ENCODE results near the gene LDLRAD3.

The LDLRAD3 gene

GRCh38 chr11:35924811-35925210 is 19.1 kb upstream of the LDLRAD3 start:
- H4K20me1 ChIP-seq = no peaks in the 10 kb centered on the region
- H3K4me1 ChIP-seq = peaks cover 7% of the 10 kb centered on the region
- no peak overlapping the region for H3K27ac ChIP-seq
- no peaks in the 10 kb centered on the region for H3K36me3 ChIP-seq
- H3K9ac ChIP-seq = no peak overlapping the region
- no peak for TF ChIP-seq Cebpa-rat (IDR thresholded peaks at IDR 0.05)
- no peak overlapping the region for H3K4me2 ChIP-seq
- H3K27me3 ChIP-seq = no peaks in the 10 kb centered on the region
- H3K9me3 ChIP-seq = no peaks in the 10 kb centered on the region
- H3K4me3 ChIP-seq = no peak overlapping the region

GRCh38 chr11:35927104-35927503 is 16.8 kb upstream of the LDLRAD3 start:
- Histone ChIP-seq H3K27me3 (no peaks in the 10 kb centered on the region), H3K4me3 (no peak overlapping the region), H3K27ac (no peak overlapping the region), H3K9me3 (peaks cover 2% of the 10 kb centered on the region; the same call in 1 of the 2 replicates), H4K20me1 (no peaks in the 10 kb centered on the region), H3K9ac (no peak overlapping the region), H3K36me3 (no peaks in the 10 kb centered on the region), H3K4me2 (peak overlapping the region; percentile 30; the same call in 1 of the 2 replicates), H3K4me1 (peaks cover 7% of the 10 kb centered on the region)
- no peak for TF ChIP-seq Cebpa-rat (IDR thresholded peaks at IDR 0.05)

GRCh38 chr11:35927682-35928081 is 16.2 kb upstream of the LDLRAD3 start:
- Histone ChIP-seq H3K4me1 (peaks cover 8% of the 10 kb centered on the region), H4K20me1 (no peaks in the 10 kb centered on the region), H3K27me3 (no peaks in the 10 kb centered on the region), H3K36me3 (no peaks in the 10 kb centered on the region), H3K4me2 (peak overlapping the region; percentile 30; the same call in 1 of the 2 replicates), H3K9me3 (peaks cover 4% of the 10 kb centered on the region; the same call in 1 of the 2 replicates), H3K4me3 (no peak overlapping the region), H3K9ac (no peak overlapping the region), H3K27ac (no peak overlapping the region)
- TF ChIP-seq Cebpa-rat (IDR thresholded peaks at IDR 0.05) = peak; percentile 76; the same call in 1 of the 2 replicates

GRCh38 chr11:35928688-35929395 is 15.0 kb upstream of the LDLRAD3 start:
- no peak overlapping the region for H3K9ac ChIP-seq

GRCh38 chr11:35930466-35930865 is 13.4 kb upstream of the LDLRAD3 start:
- Histone ChIP-seq H4K20me1 (no peaks in the 10 kb centered on the region), H3K4me1 (peaks cover 11% of the 10 kb centered on the region), H3K4me2 (no peak overlapping the region), H3K27ac (no peak overlapping the region), H3K27me3 (no peaks in the 10 kb centered on the region), H3K9me3 (peaks cover 4% of the 10 kb centered on the region; the same call in 1 of the 2 replicates), H3K36me3 (no peaks in the 10 kb centered on the region), H3K4me3 (no peak overlapping the region), H3K9ac (no peak overlapping the region)
- no peak for TF ChIP-seq Cebpa-rat (IDR thresholded peaks at IDR 0.05)

More at GRCh38 chr11:35928688-35929395, 15.0 kb upstream of the LDLRAD3 start:
- no peak for TF ChIP-seq Cebpa-rat (IDR thresholded peaks at IDR 0.05)
- H3K4me3 ChIP-seq = no peak overlapping the region
- peaks cover 11% of the 10 kb centered on the region for H3K4me1 ChIP-seq
- no peaks in the 10 kb centered on the region for H3K27me3 ChIP-seq
- peaks cover 4% of the 10 kb centered on the region; the same call in 1 of the 2 replicates for H3K9me3 ChIP-seq
- no peak overlapping the region for H3K27ac ChIP-seq
- H3K36me3 ChIP-seq = no peaks in the 10 kb centered on the region
- no peak overlapping the region for H3K4me2 ChIP-seq
- H4K20me1 ChIP-seq = no peaks in the 10 kb centered on the region

GRCh38 chr11:35932121-35932520 is 11.7 kb upstream of the LDLRAD3 start:
- H3K9ac ChIP-seq = no peak overlapping the region
- H3K9me3 ChIP-seq = peaks cover 4% of the 10 kb centered on the region; the same call in 1 of the 2 replicates
- no peaks in the 10 kb centered on the region for H4K20me1 ChIP-seq
- H3K27me3 ChIP-seq = no peaks in the 10 kb centered on the region
- H3K4me3 ChIP-seq = no peak overlapping the region
- H3K36me3 ChIP-seq = no peaks in the 10 kb centered on the region
- TF ChIP-seq Cebpa-rat (IDR thresholded peaks at IDR 0.05) = no peak
- H3K4me2 ChIP-seq = no peak overlapping the region
- H3K4me1 ChIP-seq = peaks cover 11% of the 10 kb centered on the region
- no peak overlapping the region for H3K27ac ChIP-seq

GRCh38 chr11:35932681-35933319 is 11.1 kb upstream of the LDLRAD3 start:
- H3K27ac ChIP-seq = no peak overlapping the region
- no peak overlapping the region for H3K9ac ChIP-seq
- TF ChIP-seq Cebpa-rat (IDR thresholded peaks at IDR 0.05) = no peak
- H3K4me1 ChIP-seq = peaks cover 6% of the 10 kb centered on the region
- H3K4me2 ChIP-seq = no peak overlapping the region
- H3K4me3 ChIP-seq = no peak overlapping the region
- H3K9me3 ChIP-seq = peaks cover 4% of the 10 kb centered on the region; the same call in 1 of the 2 replicates
- no peaks in the 10 kb centered on the region for H3K27me3 ChIP-seq
- H4K20me1 ChIP-seq = no peaks in the 10 kb centered on the region
- no peaks in the 10 kb centered on the region for H3K36me3 ChIP-seq

- Histone ChIP-seq H3K36me3 (no peaks in the 10 kb centered on the region), H3K4me1 (0 out of 2 replicates have a peak, but pooled peaks cover 4% of the 10 kb centered on the region), H4K20me1 (no peaks in the 10 kb centered on the region), H3K27me3 (no peaks in the 10 kb centered on the region), H3K4me2 (no peak overlapping the region), H3K4me3 (no peak overlapping the region), H3K27ac (no peak overlapping the region), H3K9me3 (peaks cover 4% of the 10 kb centered on the region; the same call in 1 of the 2 replicates), H3K9ac (no peak overlapping the region)
- no peak for TF ChIP-seq Cebpa-rat (IDR thresholded peaks at IDR 0.05)
These were observed 10.5 kb upstream of the LDLRAD3 start for GRCh38 chr11:35933320-35933871.

GRCh38 chr11:35934271-35934670 is 9.6 kb upstream of the LDLRAD3 start:
- H3K4me2 ChIP-seq = no peak overlapping the region
- no peak for TF ChIP-seq Cebpa-rat (IDR thresholded peaks at IDR 0.05)
- no peaks in the 10 kb centered on the region for H3K36me3 ChIP-seq
- H3K27ac ChIP-seq = no peak overlapping the region
- H3K9ac ChIP-seq = no peak overlapping the region
- H3K4me1 ChIP-seq = 0 out of 2 replicates have a peak, but pooled peaks cover 4% of the 10 kb centered on the region
- peaks cover 4% of the 10 kb centered on the region; the same call in 1 of the 2 replicates for H3K9me3 ChIP-seq
- no peak overlapping the region for H3K4me3 ChIP-seq
- no peaks in the 10 kb centered on the region for H4K20me1 ChIP-seq
- no peaks in the 10 kb centered on the region for H3K27me3 ChIP-seq

- 0 out of 2 replicates have a peak, but pooled peaks cover 4% of the 10 kb centered on the region for H3K4me1 ChIP-seq
- no peak overlapping the region for H3K27ac ChIP-seq
- peaks cover 4% of the 10 kb centered on the region; the same call in 1 of the 2 replicates for H3K9me3 ChIP-seq
- H3K4me3 ChIP-seq = no peak overlapping the region
- H3K9ac ChIP-seq = no peak overlapping the region
- no peaks in the 10 kb centered on the region for H3K27me3 ChIP-seq
- H4K20me1 ChIP-seq = no peaks in the 10 kb centered on the region
- TF ChIP-seq Cebpa-rat (IDR thresholded peaks at IDR 0.05) = no peak
- no peaks in the 10 kb centered on the region for H3K36me3 ChIP-seq
- no peak overlapping the region for H3K4me2 ChIP-seq
These were observed 8.9 kb upstream of the LDLRAD3 start for GRCh38 chr11:35934981-35935380.

Measured in BLaER1 (cell line).